ENCODE results near the gene TNFRSF1B.

DNA sequence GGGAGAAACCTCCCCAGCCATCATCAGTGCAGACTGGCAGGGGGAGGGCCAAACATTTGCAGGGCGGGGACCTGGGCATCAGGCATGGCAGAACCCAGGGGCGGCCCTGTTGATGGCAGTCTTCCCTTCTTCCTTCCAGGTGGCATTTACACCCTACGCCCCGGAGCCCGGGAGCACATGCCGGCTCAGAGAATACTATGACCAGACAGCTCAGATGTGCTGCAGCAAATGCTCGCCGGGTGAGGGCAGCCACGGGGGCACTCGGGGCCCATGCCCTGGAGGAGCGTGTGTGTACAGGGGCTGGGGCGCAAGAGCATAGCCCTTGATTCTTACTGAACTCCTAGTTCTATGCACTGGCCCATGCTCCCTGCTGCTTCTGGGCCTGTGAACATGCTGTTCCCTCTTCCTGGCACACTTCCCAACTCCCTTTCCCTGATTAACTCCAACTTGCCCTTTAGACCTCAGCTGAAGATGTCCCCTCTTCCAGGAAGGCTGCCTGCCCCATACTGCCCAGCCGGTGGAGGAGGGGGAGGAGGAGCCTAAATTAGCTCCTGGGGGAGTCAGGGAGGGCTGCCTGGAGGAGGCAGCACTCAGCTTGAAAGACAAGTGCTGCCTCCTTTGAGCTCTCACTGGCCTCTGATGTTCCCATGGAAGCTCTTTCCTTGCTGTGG lies 22.0 kb downstream of the TNFRSF1B start:
- TF ChIP-seq, protein P1, sequence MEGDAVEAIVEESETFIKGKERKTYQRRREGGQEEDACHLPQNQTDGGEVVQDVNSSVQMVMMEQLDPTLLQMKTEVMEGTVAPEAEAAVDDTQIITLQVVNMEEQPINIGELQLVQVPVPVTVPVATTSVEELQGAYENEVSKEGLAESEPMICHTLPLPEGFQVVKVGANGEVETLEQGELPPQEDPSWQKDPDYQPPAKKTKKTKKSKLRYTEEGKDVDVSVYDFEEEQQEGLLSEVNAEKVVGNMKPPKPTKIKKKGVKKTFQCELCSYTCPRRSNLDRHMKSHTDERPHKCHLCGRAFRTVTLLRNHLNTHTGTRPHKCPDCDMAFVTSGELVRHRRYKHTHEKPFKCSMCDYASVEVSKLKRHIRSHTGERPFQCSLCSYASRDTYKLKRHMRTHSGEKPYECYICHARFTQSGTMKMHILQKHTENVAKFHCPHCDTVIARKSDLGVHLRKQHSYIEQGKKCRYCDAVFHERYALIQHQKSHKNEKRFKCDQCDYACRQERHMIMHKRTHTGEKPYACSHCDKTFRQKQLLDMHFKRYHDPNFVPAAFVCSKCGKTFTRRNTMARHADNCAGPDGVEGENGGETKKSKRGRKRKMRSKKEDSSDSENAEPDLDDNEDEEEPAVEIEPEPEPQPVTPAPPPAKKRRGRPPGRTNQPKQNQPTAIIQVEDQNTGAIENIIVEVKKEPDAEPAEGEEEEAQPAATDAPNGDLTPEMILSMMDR (IDR thresholded peaks at IDR 0.05), result no peak
- TF ChIP-seq POLR2A (IDR thresholded peaks at IDR 0.05), result peak in 1 of 2 donors; percentile 33
